T47D (cell line): ENCODE data around the gene OR2M7.
"Not testable (repeated sequence)": the region's sequence is repeated elsewhere in the genome, so short reads cannot be mapped to it uniquely, and the experiment has no call there.

ENCODE experiments used
- DNase-seq, 2 experiments: peaks; one replicate each; pipeline versions ENCODE4 v3.0.0 to v3.0.0-alpha.2; 2011 to 2012; ENCODE audit warnings: low read depth in 1 of 2, low spot score in 1 of 2
- JUND ChIP-seq: IDR thresholded peaks from 2 replicates; pipeline ENCODE4 v1.6.1; 2012; ENCODE audit warnings: low read depth
- in situ Hi-C: cut with HindIII; loops from 2 replicates; pipeline ENCODE4 v1.10.0; 2016; ENCODE audit warnings: low sequenced_read_pairs, low pct_unique_long_range_greater_than_20kb

The OR2M7 gene

GRCh38 chr1:248324468-248324867 is at the start of gene OR2M7:
Gene OR2M7, minus strand, starts transcription at chr1:248324568. Its CDS starts 0 bp downstream, at chr1:248324568.
- no peak for TF ChIP-seq JUND

DNA sequence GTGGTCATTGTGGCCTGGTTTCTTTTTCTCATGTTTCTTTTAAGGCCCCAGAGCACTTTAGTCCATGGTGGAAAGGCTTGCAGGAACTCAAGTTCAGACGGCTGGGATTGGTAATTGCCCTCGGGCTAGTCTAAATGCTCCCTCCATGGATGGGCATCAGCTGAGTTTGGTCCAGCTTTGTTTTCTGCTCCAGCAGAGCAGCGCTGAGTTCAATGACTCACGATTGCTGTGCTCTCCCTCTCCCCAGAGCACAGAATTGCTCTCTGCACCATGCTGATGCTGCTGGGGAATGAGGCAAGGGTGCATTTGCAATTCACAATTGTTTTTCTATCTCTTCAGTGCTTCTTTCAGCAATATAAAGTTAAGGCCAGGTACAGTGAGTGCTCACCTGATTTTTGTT is 49.4 kb upstream of the OR2M7 start:
- TF ChIP-seq JUND, result no peak
- DNase-seq, result no peak
- in situ Hi-C loops, result no loop called here

More at GRCh38 chr1:248324468-248324867, at the start of gene OR2M7:
- in situ Hi-C loops, result no loop called here
- DNase-seq, result no peak

GRCh38 chr1:248372394-248372793 is 48.0 kb upstream of the OR2M7 start:
- TF ChIP-seq JUND, result no peak
- DNase-seq, result no peak
- in situ Hi-C loops, result no loop called here

GRCh38 chr1:248366609-248367008 is 42.2 kb upstream of the OR2M7 start:
- TF ChIP-seq JUND, result no peak
- no peak for DNase-seq
- in situ Hi-C loops, result no loop called here

DNA sequence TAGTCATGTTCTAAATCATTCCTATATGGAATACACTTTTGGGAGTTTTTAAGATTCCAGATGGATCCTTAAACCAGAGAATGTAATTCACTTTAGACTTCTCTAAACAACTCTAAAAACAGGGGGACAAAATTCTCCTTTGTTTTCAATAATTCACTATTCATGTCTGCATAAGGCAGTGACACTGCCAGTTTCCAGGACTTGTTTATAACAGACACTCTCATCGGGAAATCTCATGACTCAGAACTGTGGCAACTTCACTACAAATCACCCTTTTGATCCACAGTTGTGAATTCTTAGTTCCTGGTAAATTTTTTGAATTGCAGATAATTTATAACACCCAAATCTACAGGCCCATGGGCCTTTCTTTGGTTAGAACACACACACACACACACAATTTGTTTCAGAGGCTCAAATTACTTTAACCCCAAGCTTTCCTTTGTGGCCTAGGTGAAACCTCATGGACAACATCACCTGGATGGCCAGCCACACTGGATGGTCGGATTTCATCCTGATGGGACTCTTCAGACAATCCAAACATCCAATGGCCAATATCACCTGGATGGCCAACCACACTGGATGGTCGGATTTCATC is 36.9 kb upstream of the OR2M7 start, which contains the start of gene OR2T4:
Gene OR2T4, plus strand, starts transcription at position 545 of the 595 bp plus-strand sequence. Its CDS starts 0 bp downstream, at position 545.
- in situ Hi-C loops, result no loop called here
- TF ChIP-seq JUND, result no peak
- DNase-seq, result no peak

- TF ChIP-seq JUND, result no peak
- in situ Hi-C loops, result no loop called here
- no peak for DNase-seq
These were observed 35.0 kb upstream of the OR2M7 start for GRCh38 chr1:248359415-248359814.

GRCh38 chr1:248348475-248348874 is 24.1 kb upstream of the OR2M7 start, which contains the start of gene OR14C36:
Gene OR14C36, plus strand, starts transcription at chr1:248348775. Its CDS starts 0 bp downstream, at chr1:248348775.
- no peak for DNase-seq
- in situ Hi-C loops, result no loop called here
- no peak for TF ChIP-seq JUND

DNA sequence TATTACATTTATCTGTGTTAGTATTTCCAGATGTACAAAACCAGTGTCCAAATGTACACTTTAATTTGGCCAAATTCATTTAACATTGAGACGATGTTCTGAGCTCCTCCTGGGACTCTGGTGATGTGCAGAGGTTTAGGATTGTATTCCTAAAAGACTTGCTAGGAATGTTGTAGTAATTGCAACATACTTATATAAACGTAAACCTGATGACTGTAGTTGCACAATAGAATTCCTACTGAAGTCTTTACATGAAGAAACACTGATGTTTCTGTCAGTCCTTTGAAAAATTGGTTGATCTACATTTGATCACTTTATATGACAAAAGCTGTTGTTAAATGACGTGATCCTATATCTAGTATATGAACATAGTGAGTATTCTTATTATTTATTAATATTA is 19.1 kb upstream of the OR2M7 start:
- no peak for DNase-seq
- TF ChIP-seq JUND, result no peak
- in situ Hi-C loops, result no loop called here

DNA sequence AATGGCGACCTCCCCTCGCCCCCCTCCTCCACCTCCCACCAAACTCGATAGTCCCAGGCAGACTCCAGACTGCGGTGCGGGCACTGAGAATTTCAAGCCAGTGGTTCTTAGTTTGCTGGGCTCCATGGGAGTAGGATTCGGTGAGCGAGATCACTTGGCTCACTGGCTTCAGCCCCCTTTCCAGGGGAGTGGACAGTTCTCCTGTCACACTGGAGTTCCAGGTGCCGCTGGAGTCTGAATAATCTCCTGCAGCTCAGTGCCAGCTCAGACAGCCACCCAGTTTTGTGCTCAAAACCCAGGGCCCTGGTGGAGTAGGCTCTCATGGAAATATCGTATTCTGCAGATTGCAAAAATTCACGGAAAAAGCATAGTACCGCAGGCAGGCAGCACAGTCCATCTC is 7.6 kb downstream of the OR2M7 start:
- no peak for TF ChIP-seq JUND
- in situ Hi-C loops, result no loop called here
- no peak for DNase-seq

GRCh38 chr1:248306740-248307139 is 17.6 kb downstream of the OR2M7 start:
- DNase-seq, in situ Hi-C loops: not testable (repeated sequence)

DNA sequence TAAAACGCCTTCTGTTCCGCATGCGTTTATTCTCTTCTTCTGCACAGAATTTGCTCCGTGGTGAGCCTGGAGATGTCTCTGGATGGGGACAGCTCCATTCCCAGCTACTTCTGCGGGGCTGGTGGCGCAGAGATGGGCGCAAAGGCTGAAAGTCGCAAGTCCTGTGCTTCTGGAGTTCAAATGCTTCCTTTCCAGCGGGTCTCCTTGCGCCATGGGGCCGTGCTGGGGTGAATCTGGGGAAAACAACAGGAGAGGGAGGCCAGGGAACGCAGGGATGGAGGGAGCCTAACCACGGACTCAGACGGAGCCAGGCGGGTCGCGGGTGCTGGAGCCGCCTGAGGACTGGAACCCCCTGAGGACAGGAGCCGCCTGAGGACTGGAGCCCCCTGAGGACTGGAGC is 18.3 kb downstream of the OR2M7 start:
- no peak for DNase-seq
- TF ChIP-seq JUND, result no peak
- in situ Hi-C loops, result no loop called here

DNA sequence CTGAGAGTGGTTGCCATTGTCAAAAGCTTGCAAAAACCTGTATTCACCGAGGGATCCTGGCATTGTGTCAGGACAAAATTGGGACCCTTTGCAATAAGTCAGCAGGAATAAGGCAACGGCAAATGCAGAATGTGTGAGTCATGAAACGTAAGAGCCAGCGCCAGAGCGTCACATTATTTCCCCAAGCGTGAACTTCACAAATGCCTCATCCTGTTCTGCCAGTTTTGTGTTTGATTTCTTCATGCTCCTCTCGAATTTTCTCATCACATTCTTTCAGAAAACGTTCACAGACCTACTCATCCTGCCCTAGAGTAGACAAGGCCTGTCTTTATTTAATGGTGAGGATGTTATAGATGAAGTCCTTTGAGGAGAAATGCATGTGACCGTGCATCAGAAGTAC is 18.7 kb downstream of the OR2M7 start:
- in situ Hi-C loops, result not testable (repeated sequence)
- DNase-seq, result peak in 1 of 2 experiments; percentile 23

GRCh38 chr1:248303324-248303723 is 21.0 kb downstream of the OR2M7 start, which contains the start of gene OR2T12:
Gene OR2T12, minus strand, starts transcription at chr1:248303424. Its CDS starts 7,846 bp downstream, at chr1:248295578.
- no peak for TF ChIP-seq JUND
- in situ Hi-C loops, result no loop called here
- DNase-seq, result no peak

GRCh38 chr1:248288391-248288790 is 36.0 kb downstream of the OR2M7 start:
- no peak for TF ChIP-seq JUND
- in situ Hi-C loops, result no loop called here
- no peak for DNase-seq
